WTC11 (cell line): ENCODE results near the gene RSPO1. TPM values are rescaled to one million over a fixed set of nuclear protein-coding genes. Genes with fewer than 3 reads are reported as not detected.
"Not testable (repeated sequence)": the region's sequence is repeated elsewhere in the genome, so short reads cannot be mapped to it uniquely, and the experiment has no call there.

Source experiments
- ATAC-seq: fragments of 200-7000 bp; cut with Tn5 transposase; 2 replicates; pipeline ENCODE4 v1.10.0; 2021; ENCODE audit warnings: mild to moderate bottlenecking, moderate library complexity
- Bru-seq: library from RNA; stranded (reverse); fragments of 400-500 nt; gene quantifications from one replicate; lab custom pipeline; 2021; lab: Mats Ljungman, UMichigan
- CTCF ChIA-PET: fragments of 300-600 bp; sonication (Branson Sonifier 250); formaldehyde crosslinking; loops from one replicate; lab custom pipeline; 2021; ENCODE audit warnings: antibody characterized with exemption; lab: Charles Lee
- POLR2A ChIA-PET: fragments of 350-600 bp; sonication (Branson Sonifier 250); formaldehyde crosslinking; loops from one replicate; lab custom pipeline; 2021; ENCODE audit warnings: antibody characterized with exemption; lab: Charles Lee
- DNase-seq: peaks from one replicate; pipeline ENCODE4 v3.0.0; 2021; ENCODE audit warnings: low spot score
- H3K27ac Mint-ChIP-seq: 2 replicates; pipeline ENCODE4 v1.8.0; 2021; ENCODE audit warnings: mixed read lengths
- H3K27me3 Mint-ChIP-seq: 2 replicates; pipeline ENCODE4 v1.8.0; 2021; ENCODE audit warnings: low read depth, mild to moderate bottlenecking, moderate library complexity, mixed read lengths
- H3K36me3 Mint-ChIP-seq: 2 replicates; pipeline ENCODE4 v1.8.0; 2021; ENCODE audit warnings: mixed read lengths
- H3K4me1 Mint-ChIP-seq: 2 replicates; pipeline ENCODE4 v1.8.0; 2022; ENCODE audit warnings: mixed read lengths
- H3K4me3 Mint-ChIP-seq: 2 replicates; pipeline ENCODE4 v1.8.0; 2021; ENCODE audit warnings: mild to moderate bottlenecking, moderate library complexity, mixed read lengths
- H3K9me3 Mint-ChIP-seq: 2 replicates; pipeline ENCODE4 v1.8.0; 2021; ENCODE audit warnings: mixed read lengths
- ATF1 ChIP-seq: sonication (generic); formaldehyde crosslinking; IDR thresholded peaks from 2 replicates; pipeline ENCODE4 v1.8.1; 2023; ENCODE audit warnings: mild to moderate bottlenecking, moderate library complexity, missing genetic modification reagents
- CREB1 ChIP-seq: sonication (generic); formaldehyde crosslinking; IDR thresholded peaks from 2 replicates; pipeline ENCODE4 v1.8.0; 2023; ENCODE audit warnings: mild to moderate bottlenecking, missing genetic modification reagents
- CREM ChIP-seq: sonication (generic); formaldehyde crosslinking; IDR thresholded peaks from 2 replicates; pipeline ENCODE4 v1.8.1; 2022; ENCODE audit warnings: mild to moderate bottlenecking, missing genetic modification reagents, moderate library complexity
- CTCF ChIP-seq: fragments of 200-600 bp; IDR thresholded peaks from 2 replicates; pipeline ENCODE4 v1.8.0; 2022; ENCODE audit warnings: antibody characterized with exemption
- HMGXB4 ChIP-seq: sonication (generic); formaldehyde crosslinking; IDR thresholded peaks from 2 replicates; pipeline ENCODE4 v1.8.1; 2023; ENCODE audit warnings: mild to moderate bottlenecking, moderate library complexity, missing genetic modification reagents
- NR2C2 ChIP-seq: sonication (generic); formaldehyde crosslinking; IDR thresholded peaks from 2 replicates; pipeline ENCODE4 v1.8.0; 2022; ENCODE audit warnings: mild to moderate bottlenecking, missing genetic modification reagents
- NR3C1 ChIP-seq: sonication (generic); formaldehyde crosslinking; conservative IDR thresholded peaks from 2 replicates; pipeline ENCODE4 v1.8.1; 2023; ENCODE audit warnings: low read depth, mild to moderate bottlenecking, missing genetic modification reagents
- USF1 ChIP-seq: sonication (generic); formaldehyde crosslinking; IDR thresholded peaks from 2 replicates; pipeline ENCODE4 v1.8.0; 2022; ENCODE audit warnings: mild to moderate bottlenecking, missing genetic modification reagents
- ZNF138 ChIP-seq: sonication (generic); formaldehyde crosslinking; conservative IDR thresholded peaks from 2 replicates; pipeline ENCODE4 v1.8.1; 2022; ENCODE audit warnings: mild to moderate bottlenecking, moderate library complexity, missing genetic modification reagents
- ZNF232 ChIP-seq: sonication (generic); formaldehyde crosslinking; IDR thresholded peaks from 2 replicates; pipeline ENCODE4 v1.8.0; 2022; ENCODE audit warnings: mild to moderate bottlenecking, missing genetic modification reagents
- ZNF512 ChIP-seq: sonication (generic); formaldehyde crosslinking; IDR thresholded peaks from 2 replicates; pipeline ENCODE4 v1.8.1; 2022; ENCODE audit warnings: missing genetic modification reagents, borderline replicate concordance
- long read RNA-seq, 3 experiments: library from RNA in 1 of 3; library from capped mRNA in 1 of 3; library from polyadenylated mRNA in 1 of 3; unstranded in 2 of 3; stranded (forward) in 1 of 3; transcript quantifications; one replicate each; pipeline ENCODE4 v2.0.0, GENCODE V29; 2021
- total RNA-seq: library from RNA; stranded (reverse); gene quantifications from 3 replicates; pipeline ENCODE4 v1.2.3, GENCODE V29; 2021

RSPO1 gene
- total RNA-seq (0.11 to 0.16 TPM (median 0.13 TPM) in 3 replicates), Bru-seq, nascent RNA (percentile 6 among the genes with signal in this experiment)
- long read RNA-seq, experiment 1, partial matches to known transcripts, result 1 of 2 reads
- long read RNA-seq, experiment 1, other reads (novel, unspliced or antisense), result 1 of 2 reads
- long read RNA-seq, experiment 2, result 0 reads
- long read RNA-seq, experiment 3, result 0 reads

GRCh38 chr1:37634244-37634991 is at the start of gene RSPO1:
Gene RSPO1 (minus strand): TSS chr1:37634892. CDS start chr1:37629661, 5,231 bp downstream.
- no peaks in the 10 kb centered on the region; the same call in 1 of the 2 replicates for H3K27me3 Mint-ChIP-seq
- ATAC-seq (peak; percentile 68), DNase-seq (peak; percentile 34)
- CTCF ChIA-PET, result interaction anchor here (1.6 to 3.1 kb wide), 3 partner anchors 12 to 120 kb away, joined by 5 to 11 read pairs (median 9); partner anchors contain the start of gene MEAF6
- H3K9me3 Mint-ChIP-seq, result no peaks in the 10 kb centered on the region
- H3K36me3 Mint-ChIP-seq, result no peaks in the 10 kb centered on the region
- peak within 1 kb of the TSS; percentile 69 for H3K4me3 Mint-ChIP-seq
- POLR2A ChIA-PET, result no interaction called here
- TF ChIP-seq NR3C1 (CRISPR knock-in tag) (no peak), NR2C2 (CRISPR knock-in tag) (no peak), ZNF232 (CRISPR knock-in tag) (no peak), CREB1 (CRISPR knock-in tag) (no peak), HMGXB4 (peak; percentile 73; the same call in 1 of the 2 replicates), ZNF138 (CRISPR knock-in tag) (no peak), ZNF512 (CRISPR knock-in tag) (no peak), ATF1 (CRISPR knock-in tag) (no peak), USF1 (CRISPR knock-in tag) (no peak)
- no peak within 1 kb of the TSS for H3K27ac Mint-ChIP-seq
- peaks cover 11% of the 10 kb centered on the region for H3K4me1 Mint-ChIP-seq

GRCh38 chr1:37684182-37684581 is 49.5 kb upstream of the RSPO1 start:
- H3K36me3 Mint-ChIP-seq, result peaks cover 49% of the 10 kb centered on the region

GRCh38 chr1:37682334-37682987 is 47.8 kb upstream of the RSPO1 start:
- Mint-ChIP-seq H3K27ac (no peak overlapping the region), H3K4me3 (no peak overlapping the region), H3K36me3 (peaks cover 36% of the 10 kb centered on the region), H3K27me3 (no peaks in the 10 kb centered on the region), H3K4me1 (no peaks in the 10 kb centered on the region), H3K9me3 (no peaks in the 10 kb centered on the region)
- ChIA-PET POLR2A (interaction anchor here (0.7 kb wide), 1 partner anchor 91 kb away, joined by 4 read pairs; no protein-coding TSS in a partner anchor), CTCF (interaction anchor here (0.8 to 8.4 kb wide), 8 partner anchors 8 to 87 kb away, joined by 3 to 87 read pairs (median 4); partner anchors contain the start of genes EPHA10 and GNL2)
- DNase-seq (peak; percentile 83), ATAC-seq (peak; percentile 74)
- TF ChIP-seq CTCF, result peak; percentile 83
- TF ChIP-seq CREM (CRISPR knock-in tag), result no peak

More at GRCh38 chr1:37684182-37684581, 49.5 kb upstream of the RSPO1 start:
- H3K9me3 Mint-ChIP-seq, H3K27ac Mint-ChIP-seq, H3K4me3 Mint-ChIP-seq, ATAC-seq, POLR2A ChIA-PET, H3K27me3 Mint-ChIP-seq, H3K4me1 Mint-ChIP-seq, DNase-seq: not testable (repeated sequence)
- CTCF ChIA-PET, result interaction anchor here (8.4 kb wide), 1 partner anchor 80 kb away, joined by 87 read pairs; no protein-coding TSS in a partner anchor
